GM18505 (cell line): ENCODE results near the gene HOXA6.

Source experiments
- ATAC-seq: cut with Tn5 transposase; IDR thresholded peaks from one replicate; pipeline ENCODE4 v1.9.1; 2021; ENCODE audit not compliant: unreplicated experiment
- POLR2A ChIP-seq: IDR thresholded peaks from 4 replicates; pipeline ENCODE4 v1.6.1; 2011; ENCODE audit warnings: borderline replicate concordance; ENCODE audit not compliant: insufficient read depth, insufficient read length; ENCODE audit errors: extremely low read depth

Gene HOXA6

GRCh38 chr7:27123007-27123476 lies 24.5 kb downstream of the HOXA6 start:
- no peak for TF ChIP-seq POLR2A
- no peak for ATAC-seq

GRCh38 chr7:27122077-27122910 lies 25.3 kb downstream of the HOXA6 start:
- no peak for ATAC-seq
- TF ChIP-seq POLR2A = no peak

- ATAC-seq = no peak
- TF ChIP-seq POLR2A = no peak
Measured at GRCh38 chr7:27121684-27122076, 25.9 kb downstream of the HOXA6 start.

- TF ChIP-seq POLR2A = no peak
Measured at GRCh38 chr7:27119412-27119911, 28.1 kb downstream of the HOXA6 start.

GRCh38 chr7:27118580-27118979 lies 29.0 kb downstream of the HOXA6 start:
- no peak for ATAC-seq

More at GRCh38 chr7:27119412-27119911, 28.1 kb downstream of the HOXA6 start:
- no peak for ATAC-seq

GRCh38 chr7:27117887-27118491 lies 29.6 kb downstream of the HOXA6 start:
- no peak for TF ChIP-seq POLR2A
- no peak for ATAC-seq

More at GRCh38 chr7:27118580-27118979, 29.0 kb downstream of the HOXA6 start:
- TF ChIP-seq POLR2A = no peak

GRCh38 chr7:27116962-27117886 lies 30.4 kb downstream of the HOXA6 start:
- ATAC-seq = no peak
- no peak for TF ChIP-seq POLR2A

- no peak for TF ChIP-seq POLR2A
- no peak for ATAC-seq
Measured at GRCh38 chr7:27116031-27116961, 31.3 kb downstream of the HOXA6 start.

GRCh38 chr7:27115221-27116026 lies 32.1 kb downstream of the HOXA6 start:
- no peak for TF ChIP-seq POLR2A
- no peak for ATAC-seq

- ATAC-seq = no peak
- no peak for TF ChIP-seq POLR2A
Measured at GRCh38 chr7:27114881-27115220, 32.7 kb downstream of the HOXA6 start.

- no peak for TF ChIP-seq POLR2A
- ATAC-seq = no peak
Measured at GRCh38 chr7:27113991-27114769, 33.4 kb downstream of the HOXA6 start.
